Choroid plexus epithelial cell (primary cell): ENCODE data around the gene TMEM52.

Source experiments
- DNase-seq: peaks from one replicate; pipeline ENCODE4 v3.0.0-alpha.2; 2010; ENCODE audit warnings: low read depth
- H3K4me3 ChIP-seq: 2 replicates; pipeline ENCODE4 v1.5.1; 2011; ENCODE audit warnings: low read depth, mild to moderate bottlenecking, control low read depth, low read length, moderate library complexity
- CTCF ChIP-seq: conservative IDR thresholded peaks from 2 replicates; pipeline ENCODE4 v1.5.1; 2011; ENCODE audit warnings: low read depth, mild to moderate bottlenecking, control low read depth, inconsistent platforms, low read length, moderate library complexity

Gene TMEM52

DNA sequence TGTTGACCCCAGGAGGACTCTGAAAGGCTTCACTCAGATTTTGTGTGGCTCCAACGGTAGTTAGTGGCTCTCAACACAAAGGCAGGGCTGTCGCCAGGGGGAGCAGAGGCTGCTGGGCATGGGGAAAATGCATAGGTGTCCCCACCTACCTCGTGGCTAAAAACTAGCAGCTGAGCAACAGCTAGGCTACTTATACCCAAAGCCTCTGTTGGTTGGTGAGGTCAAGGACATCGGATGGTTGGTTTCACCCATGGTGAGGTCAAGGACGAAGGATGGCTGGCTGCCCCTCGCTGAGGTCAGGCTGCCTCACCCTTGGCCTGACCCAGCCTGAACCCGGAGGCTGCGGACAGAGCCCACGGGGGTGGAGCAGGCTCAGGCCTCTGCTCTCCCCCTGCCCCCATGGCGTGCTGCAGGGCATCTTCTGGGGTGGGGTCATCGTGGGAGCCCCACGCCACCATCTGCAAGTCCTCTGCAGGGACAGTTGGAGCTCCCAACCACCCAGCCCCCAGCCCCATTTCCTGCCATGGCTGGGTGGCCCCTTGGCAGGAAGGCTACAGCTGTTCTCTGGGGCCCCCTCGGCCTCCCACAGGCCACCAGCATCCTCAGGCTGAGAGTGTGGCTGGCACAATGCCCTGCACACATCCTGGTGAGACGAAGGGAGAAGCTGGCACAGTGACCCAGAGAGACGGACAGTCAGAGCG is 19.7 kb downstream of the TMEM52 start:
- no peak overlapping the region for H3K4me3 ChIP-seq
- no peak for DNase-seq
- TF ChIP-seq CTCF = peak; percentile 28

DNA sequence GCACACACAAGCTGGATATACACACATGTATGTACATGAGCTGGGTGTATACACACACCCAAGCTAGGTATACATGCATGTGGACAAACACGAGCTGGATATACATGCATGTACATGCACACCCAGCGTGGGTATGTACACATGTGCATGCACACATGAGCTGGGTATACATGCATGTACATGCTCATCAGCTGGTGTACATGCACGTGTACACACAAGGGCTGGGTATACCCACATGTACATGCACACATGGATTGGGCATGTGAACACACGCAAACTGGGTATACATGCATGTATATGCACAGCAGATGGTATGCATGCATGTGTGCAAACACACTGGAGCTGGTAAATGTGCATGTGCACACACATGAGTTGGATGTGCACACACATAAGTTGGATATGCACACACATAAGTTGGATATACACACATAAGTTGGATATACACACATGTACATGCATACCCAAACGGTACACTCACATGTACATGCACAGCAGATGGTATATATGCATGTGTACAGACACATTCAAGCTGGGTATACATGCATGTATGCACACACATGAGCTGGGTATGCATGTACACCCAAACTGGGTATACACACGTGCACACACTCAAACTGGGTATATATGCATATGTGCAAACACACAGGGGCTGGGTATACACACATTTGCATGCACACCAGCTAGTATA is 20.7 kb downstream of the TMEM52 start:
- TF ChIP-seq CTCF = no peak
- H3K4me3 ChIP-seq = no peak overlapping the region
- no peak for DNase-seq

DNA sequence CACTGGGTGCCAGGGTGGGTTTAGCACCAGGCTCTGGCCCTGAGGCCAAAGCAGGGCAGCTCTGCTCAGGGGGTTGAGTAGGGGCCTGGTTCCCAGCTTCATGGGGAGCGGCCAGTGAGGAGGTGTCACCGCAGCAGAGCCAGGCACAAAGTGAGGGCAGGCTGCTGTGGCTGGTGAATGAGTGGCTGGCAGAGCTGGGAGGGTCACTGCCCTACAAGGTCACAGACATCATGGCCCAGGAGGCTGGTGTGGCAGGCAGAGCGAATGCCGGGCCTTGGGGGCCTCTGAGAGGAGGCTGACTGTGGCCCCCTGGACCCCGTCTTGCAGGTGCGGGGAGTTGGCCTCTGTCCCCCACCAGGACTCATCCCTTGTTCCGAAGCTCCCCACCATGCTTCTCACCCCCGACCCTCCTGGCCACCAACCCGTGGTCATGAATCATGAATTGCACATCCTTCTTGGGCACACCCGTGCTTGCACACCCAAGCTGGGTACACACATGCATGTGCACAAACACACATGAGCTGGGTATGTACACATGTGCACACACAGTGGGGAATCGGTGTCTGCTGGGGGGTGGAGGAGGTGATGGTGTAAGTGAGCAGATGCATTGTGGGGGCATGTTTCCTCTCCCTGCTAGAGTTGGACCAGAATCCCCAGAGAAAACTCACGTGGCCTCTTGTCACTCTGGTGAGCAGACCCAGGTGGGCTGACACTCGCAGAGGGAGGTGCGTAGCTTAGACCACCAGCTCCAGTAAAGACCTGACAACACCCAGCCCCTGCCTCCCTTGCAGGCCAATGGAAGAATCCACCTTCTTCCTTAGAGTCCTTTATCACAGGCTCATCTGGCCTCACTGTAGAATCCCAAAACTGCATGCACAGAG is 23.4 kb downstream of the TMEM52 start:
- no peak overlapping the region for H3K4me3 ChIP-seq
- DNase-seq = no peak
- no peak for TF ChIP-seq CTCF

DNA sequence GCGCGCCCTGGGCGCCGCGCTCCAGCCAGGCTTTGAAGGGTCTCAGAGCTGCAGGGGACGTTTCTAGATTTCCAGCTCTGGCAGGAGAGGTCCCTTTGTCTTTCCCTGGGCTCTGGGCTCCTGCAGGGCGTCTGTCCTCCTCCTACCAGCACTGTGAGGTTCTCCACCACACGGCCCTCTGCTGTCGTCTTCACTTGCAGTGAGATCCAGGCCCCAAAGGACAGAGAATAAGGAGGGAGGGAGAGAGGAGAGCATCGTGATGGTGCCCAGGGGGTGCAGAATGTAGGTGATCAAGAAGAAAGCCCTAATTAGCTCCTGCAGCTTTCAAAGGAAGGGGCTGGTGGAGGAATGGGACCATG is 24.0 kb downstream of the TMEM52 start:
- DNase-seq = no peak
- TF ChIP-seq CTCF = no peak
- H3K4me3 ChIP-seq = no peak overlapping the region

DNA sequence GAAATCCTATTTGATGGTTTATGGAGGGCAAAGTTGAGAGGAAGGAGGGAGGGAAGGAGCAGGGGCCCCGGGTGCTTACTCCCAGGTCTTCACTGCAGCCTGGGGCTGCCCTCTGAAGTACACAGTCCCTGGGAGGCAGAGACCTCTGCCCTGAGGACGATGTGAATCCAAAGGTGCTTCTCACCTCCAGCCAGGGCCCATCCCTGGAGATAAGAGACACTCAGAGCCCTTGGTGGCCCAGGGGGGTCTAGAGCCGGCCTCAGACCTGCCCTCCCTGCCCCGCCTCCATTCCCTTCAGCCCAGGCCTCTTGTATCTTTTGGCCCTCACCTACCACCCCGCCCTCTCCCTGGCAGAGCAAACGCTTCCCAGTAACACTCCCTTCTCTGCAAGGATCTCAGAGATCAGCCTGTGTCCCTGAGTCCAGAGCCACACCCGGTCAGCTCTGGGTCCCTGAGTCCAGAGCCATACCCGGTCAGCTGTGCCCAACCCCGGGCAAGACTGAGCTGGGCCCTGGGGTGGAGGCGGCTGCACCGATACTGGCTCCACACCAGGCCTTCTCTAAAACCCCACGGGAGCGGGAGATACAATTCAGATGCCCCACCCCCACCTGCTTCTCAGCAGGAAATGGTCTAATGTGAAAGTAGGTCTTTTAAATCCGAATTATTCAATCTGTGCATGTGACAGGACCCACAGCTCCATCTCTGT is 24.6 kb downstream of the TMEM52 start:
- H3K4me3 ChIP-seq = no peak overlapping the region
- no peak for TF ChIP-seq CTCF
- no peak for DNase-seq

- no peak for TF ChIP-seq CTCF
- no peak for DNase-seq
- H3K4me3 ChIP-seq = no peak overlapping the region
Measured at GRCh38 chr1:1893997-1894353, 25.1 kb downstream of the TMEM52 start.
